ENCODE measurements around the gene CASP9.
"Not testable (repeated sequence)": the region's sequence is repeated elsewhere in the genome, so short reads cannot be mapped to it uniquely, and the experiment has no call there.

DNA sequence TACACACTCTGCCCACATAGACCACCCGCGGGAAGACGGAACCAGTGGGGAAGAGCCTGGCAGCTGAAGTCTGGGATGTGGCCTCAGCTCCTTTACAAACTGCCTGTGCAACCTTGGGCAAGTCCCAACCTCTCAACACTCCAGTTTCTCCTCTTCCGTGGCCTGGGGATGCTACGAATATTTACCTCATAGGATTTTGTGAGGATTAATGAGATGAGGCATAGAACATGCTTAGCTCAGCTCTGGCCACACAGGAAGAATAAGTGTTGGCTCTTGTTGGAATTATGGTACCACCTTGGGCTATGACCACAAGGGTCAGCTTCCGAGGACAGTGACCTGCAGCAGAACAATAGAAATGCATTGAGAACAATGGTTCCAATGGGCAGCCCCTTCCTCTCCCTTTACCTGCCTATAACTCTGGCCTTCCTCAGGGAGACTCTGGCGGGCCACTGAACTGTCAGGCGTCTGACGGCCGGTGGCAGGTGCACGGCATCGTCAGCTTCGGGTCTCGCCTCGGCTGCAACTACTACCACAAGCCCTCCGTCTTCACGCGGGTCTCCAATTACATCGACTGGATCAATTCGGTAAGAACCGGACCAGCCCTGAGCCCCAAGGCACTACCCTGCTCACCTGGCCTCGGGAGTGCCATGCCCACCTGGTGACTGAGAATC is 56.9 kb downstream of the CASP9 start:
- TF ChIP-seq, protein P1, sequence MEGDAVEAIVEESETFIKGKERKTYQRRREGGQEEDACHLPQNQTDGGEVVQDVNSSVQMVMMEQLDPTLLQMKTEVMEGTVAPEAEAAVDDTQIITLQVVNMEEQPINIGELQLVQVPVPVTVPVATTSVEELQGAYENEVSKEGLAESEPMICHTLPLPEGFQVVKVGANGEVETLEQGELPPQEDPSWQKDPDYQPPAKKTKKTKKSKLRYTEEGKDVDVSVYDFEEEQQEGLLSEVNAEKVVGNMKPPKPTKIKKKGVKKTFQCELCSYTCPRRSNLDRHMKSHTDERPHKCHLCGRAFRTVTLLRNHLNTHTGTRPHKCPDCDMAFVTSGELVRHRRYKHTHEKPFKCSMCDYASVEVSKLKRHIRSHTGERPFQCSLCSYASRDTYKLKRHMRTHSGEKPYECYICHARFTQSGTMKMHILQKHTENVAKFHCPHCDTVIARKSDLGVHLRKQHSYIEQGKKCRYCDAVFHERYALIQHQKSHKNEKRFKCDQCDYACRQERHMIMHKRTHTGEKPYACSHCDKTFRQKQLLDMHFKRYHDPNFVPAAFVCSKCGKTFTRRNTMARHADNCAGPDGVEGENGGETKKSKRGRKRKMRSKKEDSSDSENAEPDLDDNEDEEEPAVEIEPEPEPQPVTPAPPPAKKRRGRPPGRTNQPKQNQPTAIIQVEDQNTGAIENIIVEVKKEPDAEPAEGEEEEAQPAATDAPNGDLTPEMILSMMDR (conservative IDR thresholded peaks at IDR 0.05 in 1 of 2, IDR thresholded peaks at IDR 0.05 in 1 of 2; ENCODE audit: low read depth in 1 of 2, low read length in 2 of 2) = not testable (repeated sequence)
- not testable (repeated sequence) for TF ChIP-seq EZH2 (IDR thresholded peaks at IDR 0.05; ENCODE audit: low read length, missing control alignments)
